NCI-H146 treated with DMSO at 0.1 percent for 48 hours (cell line): ENCODE measurements around the gene PIK3C2G.
"Not testable (repeated sequence)": the region's sequence is repeated elsewhere in the genome, so short reads cannot be mapped to it uniquely, and the experiment has no call there.

Experiments
- DNase-seq: peaks from one replicate; lab custom pipeline; 2025; ENCODE audit not compliant: unreplicated experiment; lab: John Stamatoyannopoulos, UW

Gene PIK3C2G

GRCh38 chr12:18261273-18261672, at the start of gene PIK3C2G:
PIK3C2G (plus strand) TSS chr12:18261518; CDS start chr12:18282082, 20,564 bp downstream.
- peak; percentile 67 for DNase-seq

- no peak for DNase-seq
Observed at GRCh38 chr12:18217966-18218365, 43.4 kb upstream of the PIK3C2G start.

GRCh38 chr12:18221726-18222125, 39.6 kb upstream of the PIK3C2G start:
- DNase-seq: no peak

DNA sequence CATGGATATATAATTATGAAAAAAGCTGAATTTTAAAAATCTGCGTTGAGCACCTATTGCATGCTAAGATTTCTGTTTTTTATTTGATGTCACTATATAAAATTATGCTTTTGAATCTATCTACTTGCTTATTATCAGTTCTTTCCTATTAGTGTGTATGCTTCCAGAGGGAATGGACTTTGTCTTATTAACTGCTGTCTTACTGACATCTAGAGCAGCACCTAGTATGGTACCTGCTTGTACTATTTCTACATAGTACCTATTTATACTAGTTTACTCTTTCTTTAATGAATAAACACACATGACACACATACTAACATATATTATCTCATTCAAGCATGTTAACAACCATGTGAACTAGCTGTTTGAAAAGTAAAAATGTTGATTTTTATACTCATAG, 38.6 kb upstream of the PIK3C2G start:
- DNase-seq: no peak

- peak; percentile 87 for DNase-seq
Observed at GRCh38 chr12:18224745-18225144, 36.6 kb upstream of the PIK3C2G start.

GRCh38 chr12:18239526-18239925, 21.8 kb upstream of the PIK3C2G start:
- DNase-seq: peak; percentile 44

- no peak for DNase-seq
Observed at GRCh38 chr12:18242380-18243089, 18.8 kb upstream of the PIK3C2G start.

- DNase-seq: no peak
Observed at GRCh38 chr12:18243238-18243637, 18.1 kb upstream of the PIK3C2G start.

GRCh38 chr12:18246066-18246465, 15.3 kb upstream of the PIK3C2G start:
- DNase-seq: no peak

GRCh38 chr12:18250313-18250916, 10.9 kb upstream of the PIK3C2G start:
- DNase-seq: peak; percentile 76

- DNase-seq: no peak
Observed at GRCh38 chr12:18254081-18254480, 7.2 kb upstream of the PIK3C2G start.

GRCh38 chr12:18255004-18255403, 6.3 kb upstream of the PIK3C2G start:
- not testable (repeated sequence) for DNase-seq

- DNase-seq: no peak
Observed at GRCh38 chr12:18257251-18257650, 4.1 kb upstream of the PIK3C2G start.

DNA sequence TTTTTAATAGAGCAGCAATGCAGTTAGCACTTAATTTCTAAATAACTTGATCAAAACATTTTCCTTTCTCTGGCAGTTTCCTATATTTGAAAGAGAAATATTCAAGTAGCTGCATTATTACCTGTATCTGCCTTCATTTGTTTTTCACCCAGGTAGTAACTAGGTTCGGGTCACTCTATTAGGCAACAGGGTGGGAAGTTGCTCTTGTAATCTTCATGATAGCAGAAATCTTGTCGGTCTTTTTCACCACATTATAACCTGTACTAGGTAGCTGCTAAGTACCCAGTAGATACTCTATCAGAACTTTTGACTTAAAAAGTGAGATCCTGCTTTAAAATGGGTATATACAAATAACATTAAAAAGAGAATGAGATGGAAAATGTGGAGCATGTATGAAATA, 2.4 kb upstream of the PIK3C2G start:
- DNase-seq: no peak

DNA sequence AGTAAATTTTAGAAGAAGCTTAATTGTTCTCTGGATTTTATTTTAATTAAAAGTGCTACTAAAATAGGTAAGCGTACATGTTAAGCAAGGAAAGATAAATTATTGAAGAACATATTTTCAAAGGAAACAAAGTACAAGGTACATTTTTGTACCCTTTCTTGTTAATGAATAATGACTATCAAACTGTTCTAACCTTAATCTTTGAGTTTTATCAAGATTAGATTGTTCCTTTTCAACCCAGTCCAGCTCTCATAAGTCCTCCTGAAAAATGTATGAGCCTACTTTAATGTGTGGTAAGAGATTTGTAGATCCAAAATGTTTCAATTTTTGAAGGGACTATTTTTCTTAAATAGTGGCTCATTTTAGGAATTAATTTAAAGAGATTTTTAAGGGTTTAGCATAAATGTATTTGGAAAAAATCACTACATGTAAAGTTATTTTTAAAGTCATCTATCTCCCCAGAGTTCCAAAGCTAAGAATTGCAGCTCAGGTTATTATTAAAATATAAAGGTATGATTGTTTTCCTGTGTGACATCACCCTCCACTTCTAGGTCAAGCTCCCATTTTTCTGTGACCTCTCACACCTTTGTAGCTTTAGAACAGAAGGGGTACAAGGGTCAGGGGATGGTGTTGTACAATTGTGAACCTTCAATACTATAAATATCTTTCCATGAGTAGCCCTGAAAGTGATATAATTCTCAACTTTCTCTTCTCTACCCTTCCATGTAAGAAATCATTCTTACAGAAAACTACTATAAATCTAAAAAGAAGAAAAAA, 1.2 kb upstream of the PIK3C2G start:
- DNase-seq: no peak

GRCh38 chr12:18261906-18262305, 588 bp downstream of the PIK3C2G start:
- DNase-seq: peak; percentile 81

- DNase-seq: peak; percentile 72
Observed at GRCh38 chr12:18262514-18262913, 1.2 kb downstream of the PIK3C2G start.

- DNase-seq: no peak
Observed at GRCh38 chr12:18264581-18265075, 3.3 kb downstream of the PIK3C2G start.

GRCh38 chr12:18267427-18268099, 6.2 kb downstream of the PIK3C2G start:
- DNase-seq: peak; percentile 36

- DNase-seq: no peak
Observed at GRCh38 chr12:18270958-18271460, 9.7 kb downstream of the PIK3C2G start.

- DNase-seq: no peak
Observed at GRCh38 chr12:18275981-18276380, 14.7 kb downstream of the PIK3C2G start.
